ENCODE results near the gene INPP1. TPM values are rescaled to one million over a fixed set of nuclear protein-coding genes. Genes with fewer than 3 reads are reported as not detected.

INPP1 gene
- total RNA-seq, 2 experiments from 2014 or later = 6.3 to 7.0 TPM

GRCh38 chr2:190415794-190416775, 72.7 kb downstream of the INPP1 start:
- Mint-ChIP-seq H3K27ac (peak overlapping the region; percentile 91), H3K4me1 (ENCODE audit: low read depth) (peaks cover 73% of the 10 kb centered on the region), H3K27me3 (ENCODE audit: low read depth) (no peaks in the 10 kb centered on the region), H3K9me3 (no peaks in the 10 kb centered on the region), H3K4me3 (peak overlapping the region; percentile 58), H3K36me3 (ENCODE audit: low read depth) (peaks cover 5% of the 10 kb centered on the region)
- DNase-seq = no peak
- CTCF ChIA-PET = interaction anchor here (0.7 kb wide), 2 partner anchors 9 kb away, joined by 3 to 5 read pairs; no protein-coding TSS in a partner anchor
- intact Hi-C loops (cut with micrococcal nuclease) = loop anchor here (1.0 to 10.0 kb wide), 3 partner anchors 9 to 971 kb away; partner anchors contain the start of gene WDR75

GRCh38 chr2:190417045-190417842, 73.9 kb downstream of the INPP1 start:
- no peak overlapping the region for H3K4me3 Mint-ChIP-seq
- peaks cover 67% of the 10 kb centered on the region for H3K4me1 Mint-ChIP-seq (ENCODE audit: low read depth)
- H3K9me3 Mint-ChIP-seq = no peaks in the 10 kb centered on the region
- intact Hi-C loops (cut with micrococcal nuclease) = loop anchor here (10.0 kb wide), 1 partner anchor 972 kb away; the partner anchor contains the start of gene WDR75
- CTCF ChIA-PET = no interaction called here
- H3K36me3 Mint-ChIP-seq (ENCODE audit: low read depth) = peaks cover 5% of the 10 kb centered on the region
- no peaks in the 10 kb centered on the region for H3K27me3 Mint-ChIP-seq (ENCODE audit: low read depth)
- no peak overlapping the region for H3K27ac Mint-ChIP-seq
- no peak for DNase-seq

GRCh38 chr2:190418727-190419126, 75.3 kb downstream of the INPP1 start:
- Mint-ChIP-seq H3K27me3 (ENCODE audit: low read depth) (no peaks in the 10 kb centered on the region), H3K4me1 (ENCODE audit: low read depth) (peaks cover 66% of the 10 kb centered on the region), H3K27ac (no peak overlapping the region), H3K36me3 (ENCODE audit: low read depth) (peaks cover 5% of the 10 kb centered on the region), H3K4me3 (no peak overlapping the region), H3K9me3 (no peaks in the 10 kb centered on the region)
- intact Hi-C loops (cut with micrococcal nuclease) = loop anchor here (10.0 kb wide), 1 partner anchor 974 kb away; the partner anchor contains the start of gene WDR75
- CTCF ChIA-PET = no interaction called here
- no peak for DNase-seq

- CTCF ChIA-PET = no interaction called here
- DNase-seq = no peak
- no peak overlapping the region for H3K27ac Mint-ChIP-seq
- H3K36me3 Mint-ChIP-seq (ENCODE audit: low read depth) = peaks cover 11% of the 10 kb centered on the region
- no peak overlapping the region for H3K4me3 Mint-ChIP-seq
- no peaks in the 10 kb centered on the region for H3K27me3 Mint-ChIP-seq (ENCODE audit: low read depth)
- no peaks in the 10 kb centered on the region for H3K9me3 Mint-ChIP-seq
- intact Hi-C loops (cut with micrococcal nuclease) = no loop called here
- peaks cover 70% of the 10 kb centered on the region for H3K4me1 Mint-ChIP-seq (ENCODE audit: low read depth)
These were observed 77.4 kb downstream of the INPP1 start for GRCh38 chr2:190420801-190421200.

Other genes starting within 250 kb of the INPP1 start
- gene HIBCH, start 23.8 kb upstream of the INPP1 start, total RNA-seq = 10 to 100 TPM; 19.2 TPM
- gene MFSD6, start 64.8 kb downstream of the INPP1 start, total RNA-seq = 10 to 100 TPM; 21.0 to 21.6 TPM
- 10 to 100 TPM; 32.9 to 34.2 TPM for gene NEMP2, start 191.1 kb downstream of the INPP1 start, total RNA-seq